Osteocyte (in vitro differentiated cells): ENCODE measurements around the gene CROCC2. TPM values are rescaled to one million over a fixed set of nuclear protein-coding genes. Genes with fewer than 3 reads are reported as not detected.

ENCODE experiments used
- DNase-seq: peaks from one replicate; pipeline ENCODE4 v3.0.0; 2021; ENCODE audit warnings: mixed read lengths; ENCODE audit not compliant: unreplicated experiment; ENCODE audit errors: extremely low spot score
- H3K27ac Mint-ChIP-seq: one replicate; pipeline ENCODE4 v1.8.0; 2021; ENCODE audit warnings: mild to moderate bottlenecking, mixed read lengths; ENCODE audit not compliant: unreplicated experiment
- H3K27me3 Mint-ChIP-seq: one replicate; pipeline ENCODE4 v1.8.0; 2021; ENCODE audit warnings: mixed read lengths; ENCODE audit not compliant: unreplicated experiment
- H3K36me3 Mint-ChIP-seq: one replicate; pipeline ENCODE4 v1.8.0; 2021; ENCODE audit warnings: mixed read lengths; ENCODE audit not compliant: unreplicated experiment
- H3K4me1 Mint-ChIP-seq: one replicate; pipeline ENCODE4 v1.8.0; 2021; ENCODE audit warnings: mixed read lengths; ENCODE audit not compliant: unreplicated experiment
- H3K4me3 Mint-ChIP-seq: one replicate; pipeline ENCODE4 v1.8.0; 2021; ENCODE audit warnings: mild to moderate bottlenecking, moderate library complexity, mixed read lengths; ENCODE audit not compliant: unreplicated experiment
- H3K9me3 Mint-ChIP-seq: one replicate; pipeline ENCODE4 v1.8.0; 2021; ENCODE audit warnings: mixed read lengths; ENCODE audit not compliant: unreplicated experiment
- total RNA-seq: library from RNA; stranded (reverse); gene quantifications from 2 replicates; pipeline ENCODE4 v1.2.1, GENCODE V29; 2021
- TF ChIP-seq, protein P1 (sequence below): fragments of 200-600 bp; sonication (generic); IDR thresholded peaks from 2 replicates; pipeline ENCODE4 v1.5.0; 2021; ENCODE audit warnings: antibody characterized with exemption, mild to moderate bottlenecking, moderate library complexity

CROCC2 gene
- total RNA-seq, 1 donor from 2014 or later, result not detected

GRCh38 chr2:241014224-241014623, 108.1 kb downstream of the CROCC2 start:
- peaks cover 16% of the 10 kb centered on the region for H3K4me1 Mint-ChIP-seq
- H3K27me3 Mint-ChIP-seq, result peaks cover 23% of the 10 kb centered on the region
- no peaks in the 10 kb centered on the region for H3K9me3 Mint-ChIP-seq
- H3K4me3 Mint-ChIP-seq, result no peak overlapping the region
- no peak overlapping the region for H3K27ac Mint-ChIP-seq
- H3K36me3 Mint-ChIP-seq, result peaks cover 3% of the 10 kb centered on the region
- DNase-seq, result no peak
- TF ChIP-seq, protein P1, sequence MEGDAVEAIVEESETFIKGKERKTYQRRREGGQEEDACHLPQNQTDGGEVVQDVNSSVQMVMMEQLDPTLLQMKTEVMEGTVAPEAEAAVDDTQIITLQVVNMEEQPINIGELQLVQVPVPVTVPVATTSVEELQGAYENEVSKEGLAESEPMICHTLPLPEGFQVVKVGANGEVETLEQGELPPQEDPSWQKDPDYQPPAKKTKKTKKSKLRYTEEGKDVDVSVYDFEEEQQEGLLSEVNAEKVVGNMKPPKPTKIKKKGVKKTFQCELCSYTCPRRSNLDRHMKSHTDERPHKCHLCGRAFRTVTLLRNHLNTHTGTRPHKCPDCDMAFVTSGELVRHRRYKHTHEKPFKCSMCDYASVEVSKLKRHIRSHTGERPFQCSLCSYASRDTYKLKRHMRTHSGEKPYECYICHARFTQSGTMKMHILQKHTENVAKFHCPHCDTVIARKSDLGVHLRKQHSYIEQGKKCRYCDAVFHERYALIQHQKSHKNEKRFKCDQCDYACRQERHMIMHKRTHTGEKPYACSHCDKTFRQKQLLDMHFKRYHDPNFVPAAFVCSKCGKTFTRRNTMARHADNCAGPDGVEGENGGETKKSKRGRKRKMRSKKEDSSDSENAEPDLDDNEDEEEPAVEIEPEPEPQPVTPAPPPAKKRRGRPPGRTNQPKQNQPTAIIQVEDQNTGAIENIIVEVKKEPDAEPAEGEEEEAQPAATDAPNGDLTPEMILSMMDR, result no peak

GRCh38 chr2:241014764-241015163, 108.6 kb downstream of the CROCC2 start:
- DNase-seq, result peak; percentile 67
- Mint-ChIP-seq H3K27ac (no peak overlapping the region), H3K27me3 (peaks cover 22% of the 10 kb centered on the region), H3K9me3 (no peaks in the 10 kb centered on the region), H3K4me3 (no peak overlapping the region), H3K4me1 (peaks cover 10% of the 10 kb centered on the region), H3K36me3 (peaks cover 3% of the 10 kb centered on the region)
- TF ChIP-seq, protein P1, result no peak

GRCh38 chr2:241015439-241015838, 109.3 kb downstream of the CROCC2 start:
- Mint-ChIP-seq H3K27me3 (peaks cover 22% of the 10 kb centered on the region), H3K27ac (no peak overlapping the region), H3K4me1 (peaks cover 3% of the 10 kb centered on the region), H3K9me3 (no peaks in the 10 kb centered on the region), H3K36me3 (peaks cover 3% of the 10 kb centered on the region), H3K4me3 (no peak overlapping the region)
- peak; percentile 63 for DNase-seq
- TF ChIP-seq, protein P1, result no peak

DNA sequence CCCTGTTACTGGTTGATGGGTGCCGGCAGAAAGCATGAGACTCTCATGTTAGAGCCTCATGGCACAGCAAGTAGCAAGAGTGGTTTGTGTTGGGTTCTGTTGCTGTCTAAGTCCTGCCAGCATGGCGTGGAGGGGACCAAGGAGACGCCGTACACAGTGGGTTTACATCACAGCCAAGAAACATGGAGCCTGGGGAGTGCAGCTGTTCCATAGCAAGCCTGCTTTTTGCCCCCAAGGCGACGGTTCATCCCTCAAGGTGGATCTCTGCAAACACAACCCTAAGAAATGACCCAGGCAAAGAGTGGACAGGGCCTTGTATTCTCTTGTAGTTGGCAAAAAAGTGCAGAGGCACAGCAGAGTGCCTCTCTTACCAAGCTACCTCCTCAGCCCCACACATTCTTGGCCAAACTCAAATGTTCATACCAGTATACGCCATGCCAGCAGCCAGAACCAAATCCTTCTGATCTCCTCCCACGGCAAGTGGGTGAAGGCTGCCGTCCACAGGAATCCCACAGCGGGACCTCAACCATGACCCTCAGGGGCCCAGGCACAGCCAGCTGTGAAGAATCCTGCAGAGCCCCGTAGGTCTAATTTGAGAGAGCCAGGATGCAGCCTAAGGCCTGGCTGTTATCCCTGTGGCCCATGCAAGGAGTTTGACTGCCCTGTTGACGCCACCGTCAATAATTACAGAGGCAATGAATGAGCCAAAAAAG, 111.2 kb downstream of the CROCC2 start:
- TF ChIP-seq, protein P1, result no peak
- no peaks in the 10 kb centered on the region for H3K4me1 Mint-ChIP-seq
- H3K27ac Mint-ChIP-seq, result no peak overlapping the region
- peaks cover 2% of the 10 kb centered on the region for H3K36me3 Mint-ChIP-seq
- peak; percentile 70 for DNase-seq
- no peak overlapping the region for H3K4me3 Mint-ChIP-seq
- H3K27me3 Mint-ChIP-seq, result peaks cover 25% of the 10 kb centered on the region
- peaks cover 11% of the 10 kb centered on the region for H3K9me3 Mint-ChIP-seq

GRCh38 chr2:241018051-241018891, 112.1 kb downstream of the CROCC2 start:
- Mint-ChIP-seq H3K27ac (no peak overlapping the region), H3K4me3 (no peak overlapping the region), H3K9me3 (peaks cover 15% of the 10 kb centered on the region), H3K27me3 (peaks cover 30% of the 10 kb centered on the region), H3K36me3 (no peaks in the 10 kb centered on the region), H3K4me1 (no peaks in the 10 kb centered on the region)
- TF ChIP-seq, protein P1, result no peak
- peak; percentile 80 for DNase-seq
